ENCODE results near the gene CECR2. TPM values are rescaled to one million over a fixed set of nuclear protein-coding genes. Genes with fewer than 3 reads are reported as not detected.

CECR2 gene
- total RNA-seq, 1 donor from 2014 or later, result 40.5 TPM

GRCh38 chr22:17548010-17548755, 178.9 kb downstream of the CECR2 start:
- no peaks in the 10 kb centered on the region for H3K27me3 Mint-ChIP-seq
- TF ChIP-seq, protein P1, sequence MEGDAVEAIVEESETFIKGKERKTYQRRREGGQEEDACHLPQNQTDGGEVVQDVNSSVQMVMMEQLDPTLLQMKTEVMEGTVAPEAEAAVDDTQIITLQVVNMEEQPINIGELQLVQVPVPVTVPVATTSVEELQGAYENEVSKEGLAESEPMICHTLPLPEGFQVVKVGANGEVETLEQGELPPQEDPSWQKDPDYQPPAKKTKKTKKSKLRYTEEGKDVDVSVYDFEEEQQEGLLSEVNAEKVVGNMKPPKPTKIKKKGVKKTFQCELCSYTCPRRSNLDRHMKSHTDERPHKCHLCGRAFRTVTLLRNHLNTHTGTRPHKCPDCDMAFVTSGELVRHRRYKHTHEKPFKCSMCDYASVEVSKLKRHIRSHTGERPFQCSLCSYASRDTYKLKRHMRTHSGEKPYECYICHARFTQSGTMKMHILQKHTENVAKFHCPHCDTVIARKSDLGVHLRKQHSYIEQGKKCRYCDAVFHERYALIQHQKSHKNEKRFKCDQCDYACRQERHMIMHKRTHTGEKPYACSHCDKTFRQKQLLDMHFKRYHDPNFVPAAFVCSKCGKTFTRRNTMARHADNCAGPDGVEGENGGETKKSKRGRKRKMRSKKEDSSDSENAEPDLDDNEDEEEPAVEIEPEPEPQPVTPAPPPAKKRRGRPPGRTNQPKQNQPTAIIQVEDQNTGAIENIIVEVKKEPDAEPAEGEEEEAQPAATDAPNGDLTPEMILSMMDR (IDR thresholded peaks at IDR 0.05; ENCODE audit: unreplicated experiment), result no peak
- H3K27ac Mint-ChIP-seq, result no peak overlapping the region
- no peak overlapping the region for H3K4me3 Mint-ChIP-seq (ENCODE audit: low read depth)
- H3K36me3 Mint-ChIP-seq (ENCODE audit: insufficient read depth), result peaks cover 20% of the 10 kb centered on the region
- H3K4me1 Mint-ChIP-seq (ENCODE audit: low read depth), result no peaks in the 10 kb centered on the region
- no peak for DNase-seq (ENCODE audit: low spot score, unreplicated experiment)
- no peaks in the 10 kb centered on the region for H3K9me3 Mint-ChIP-seq (ENCODE audit: low read depth)

DNA sequence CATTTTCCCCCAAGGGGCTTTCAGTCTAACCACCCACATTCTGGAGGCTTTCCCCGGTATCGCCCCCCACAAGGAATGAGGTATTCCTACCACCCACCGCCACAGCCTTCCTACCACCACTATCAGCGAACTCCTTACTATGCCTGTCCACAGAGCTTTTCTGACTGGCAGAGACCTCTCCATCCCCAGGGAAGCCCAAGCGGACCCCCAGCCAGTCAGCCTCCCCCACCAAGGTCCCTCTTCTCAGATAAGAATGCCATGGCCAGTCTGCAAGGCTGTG, 179.4 kb downstream of the CECR2 start:
- Mint-ChIP-seq H3K27ac (no peak overlapping the region), H3K27me3 (no peaks in the 10 kb centered on the region), H3K36me3 (ENCODE audit: insufficient read depth) (peaks cover 20% of the 10 kb centered on the region), H3K4me3 (ENCODE audit: low read depth) (no peak overlapping the region), H3K4me1 (ENCODE audit: low read depth) (no peaks in the 10 kb centered on the region), H3K9me3 (ENCODE audit: low read depth) (no peaks in the 10 kb centered on the region)
- no peak for DNase-seq (ENCODE audit: low spot score, unreplicated experiment)
- TF ChIP-seq, protein P1 (IDR thresholded peaks at IDR 0.05; ENCODE audit: unreplicated experiment), result no peak

- peaks cover 19% of the 10 kb centered on the region for H3K36me3 Mint-ChIP-seq (ENCODE audit: insufficient read depth)
- H3K27me3 Mint-ChIP-seq, result no peaks in the 10 kb centered on the region
- no peak for DNase-seq (ENCODE audit: low spot score, unreplicated experiment)
- no peaks in the 10 kb centered on the region for H3K9me3 Mint-ChIP-seq (ENCODE audit: low read depth)
- H3K4me1 Mint-ChIP-seq (ENCODE audit: low read depth), result no peaks in the 10 kb centered on the region
- TF ChIP-seq, protein P1 (IDR thresholded peaks at IDR 0.05; ENCODE audit: unreplicated experiment), result no peak
- no peak overlapping the region for H3K27ac Mint-ChIP-seq
- H3K4me3 Mint-ChIP-seq (ENCODE audit: low read depth), result no peak overlapping the region
Observed at GRCh38 chr22:17549183-17549582, 179.9 kb downstream of the CECR2 start.

- TF ChIP-seq, protein P1 (IDR thresholded peaks at IDR 0.05; ENCODE audit: unreplicated experiment), result no peak
- DNase-seq (ENCODE audit: low spot score, unreplicated experiment), result no peak
- H3K36me3 Mint-ChIP-seq (ENCODE audit: insufficient read depth), result peaks cover 19% of the 10 kb centered on the region
- no peak overlapping the region for H3K4me3 Mint-ChIP-seq (ENCODE audit: low read depth)
- H3K27ac Mint-ChIP-seq, result no peak overlapping the region
- H3K4me1 Mint-ChIP-seq (ENCODE audit: low read depth), result no peaks in the 10 kb centered on the region
- H3K27me3 Mint-ChIP-seq, result no peaks in the 10 kb centered on the region
- H3K9me3 Mint-ChIP-seq (ENCODE audit: low read depth), result no peaks in the 10 kb centered on the region
Observed at GRCh38 chr22:17549655-17550054, 180.4 kb downstream of the CECR2 start.

DNA sequence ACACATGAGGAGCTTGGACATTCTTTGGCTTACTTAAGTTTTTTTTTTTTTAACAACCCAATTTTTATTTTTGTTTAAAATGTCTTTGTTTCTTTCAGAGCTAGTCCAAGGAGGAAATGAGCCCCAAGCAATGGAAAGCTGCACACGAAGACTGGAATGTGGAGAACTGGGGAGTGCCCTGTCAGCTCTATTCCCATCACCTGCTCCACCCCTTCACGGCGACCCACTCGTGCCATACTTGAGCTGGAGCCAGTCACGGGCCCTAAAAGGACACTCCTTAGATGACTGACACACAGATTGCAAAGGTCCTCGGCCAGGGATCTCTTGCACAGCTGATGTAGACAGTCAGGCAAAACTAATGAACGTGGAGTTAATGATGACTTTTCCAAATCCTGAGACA, 183.5 kb downstream of the CECR2 start:
- Mint-ChIP-seq H3K4me1 (ENCODE audit: low read depth) (no peaks in the 10 kb centered on the region), H3K9me3 (ENCODE audit: low read depth) (no peaks in the 10 kb centered on the region), H3K36me3 (ENCODE audit: insufficient read depth) (peaks cover 18% of the 10 kb centered on the region), H3K27me3 (no peaks in the 10 kb centered on the region), H3K27ac (no peak overlapping the region), H3K4me3 (ENCODE audit: low read depth) (no peak overlapping the region)
- DNase-seq (ENCODE audit: low spot score, unreplicated experiment), result no peak
- TF ChIP-seq, protein P1 (IDR thresholded peaks at IDR 0.05; ENCODE audit: unreplicated experiment), result no peak

Data from progenitor cell of endocrine pancreas (in vitro differentiated cells).